Glomerular visceral epithelial cell (primary cell): ENCODE results near the gene WHRN.
A peak's percentile ranks its signal among the peaks of the same experiment; 100 is the strongest.

Experiments
- DNase-seq: peaks from one replicate; pipeline ENCODE4 v3.0.0-alpha.2; 2016; ENCODE audit errors: extremely low spot score

WHRN gene

DNA sequence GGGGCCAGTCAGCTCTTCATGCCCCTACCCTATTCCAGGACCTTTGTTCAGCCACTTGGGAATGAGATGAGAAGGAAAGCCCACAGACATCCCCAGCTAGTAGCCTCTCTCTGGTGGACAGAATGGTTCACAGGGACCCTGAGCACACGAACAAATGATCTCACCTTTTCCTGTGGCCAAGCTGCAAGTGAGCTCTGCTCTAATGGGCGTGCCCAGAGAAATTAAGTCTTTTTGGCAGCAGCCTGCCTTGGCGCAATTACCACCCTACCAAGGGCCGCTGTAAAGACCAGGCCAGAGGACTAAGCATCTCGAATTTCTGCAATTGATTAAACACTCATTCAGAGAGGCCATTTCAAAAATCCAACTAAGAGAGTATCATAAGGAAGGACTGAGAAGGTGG is 56.0 kb downstream of the WHRN start:
- DNase-seq: no peak

DNA sequence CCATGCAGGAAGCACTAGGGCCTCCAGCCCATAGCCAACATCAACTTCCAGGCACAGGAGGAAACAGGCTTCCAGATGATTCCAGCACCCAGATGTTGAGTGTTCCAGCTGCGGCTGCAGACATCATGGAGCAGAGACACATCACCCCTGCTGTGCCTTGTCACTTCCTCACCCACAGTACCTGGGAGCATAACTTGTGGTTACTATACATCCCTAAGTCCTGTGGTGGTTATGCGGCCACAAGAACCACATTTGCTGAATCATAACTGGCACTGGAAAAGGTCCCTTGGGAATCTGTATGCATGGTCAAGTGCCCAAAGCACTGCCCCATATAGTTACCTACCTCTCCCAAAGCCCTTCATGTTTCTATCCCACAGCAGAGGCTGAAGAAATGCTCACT is 56.6 kb downstream of the WHRN start:
- DNase-seq: peak; percentile 88

DNA sequence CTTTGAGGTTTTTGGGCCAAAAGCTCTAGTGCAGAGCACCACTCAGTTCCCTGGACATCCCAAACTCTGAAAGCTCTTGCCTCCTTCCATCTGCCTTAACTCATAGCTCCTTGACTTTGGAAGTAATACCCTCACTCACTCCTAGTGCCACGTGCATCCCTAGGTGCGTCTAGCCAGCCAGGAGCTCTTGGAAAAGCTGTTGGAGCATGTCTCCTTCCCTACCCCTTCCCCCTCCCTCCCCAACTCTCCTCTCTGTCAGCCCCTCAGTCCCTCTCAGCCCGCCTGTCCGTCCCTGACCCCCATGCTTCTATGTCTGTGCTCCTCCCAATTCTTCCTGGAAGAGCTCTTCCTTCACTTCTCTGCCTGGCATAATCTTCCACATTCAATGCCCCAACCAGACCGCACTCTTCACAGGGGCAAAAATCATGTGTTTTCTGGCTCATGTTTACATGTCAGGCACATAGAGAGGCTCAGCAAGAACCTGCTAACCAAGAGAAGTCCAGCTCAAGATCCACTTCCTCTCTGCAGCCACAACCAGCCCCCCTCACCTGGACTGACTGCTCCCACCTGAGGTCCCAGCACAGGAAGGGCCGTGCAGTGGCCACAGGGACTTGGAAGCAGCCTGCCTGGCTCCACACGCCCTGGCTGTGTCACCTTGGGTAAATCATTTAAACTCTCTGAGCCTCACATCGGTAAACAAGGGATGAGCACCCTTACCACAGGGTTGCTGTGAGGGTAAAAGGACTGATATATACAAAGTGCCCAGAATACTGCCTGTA is 58.4 kb downstream of the WHRN start:
- no peak for DNase-seq

DNA sequence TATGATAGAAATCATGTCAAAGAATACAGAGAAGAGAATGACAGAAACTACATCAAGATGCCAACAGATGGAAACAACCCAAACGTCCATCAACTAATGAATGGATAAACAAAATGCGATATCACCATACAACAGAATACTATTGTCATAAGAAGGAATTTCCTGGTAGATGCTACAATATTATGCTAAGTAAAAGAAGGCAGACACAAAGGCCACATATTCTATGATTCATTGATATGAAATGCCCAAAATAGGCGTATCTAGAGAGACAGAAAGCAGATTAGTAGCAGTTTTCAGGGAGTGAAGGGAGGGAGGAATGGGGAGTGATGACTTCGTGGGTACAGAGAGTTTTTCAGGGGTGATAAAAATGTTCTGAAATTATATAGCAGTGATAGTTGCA is 59.2 kb downstream of the WHRN start:
- peak; percentile 11 for DNase-seq

GRCh38 chr9:114445616-114446015 is 59.7 kb downstream of the WHRN start:
- no peak for DNase-seq

- no peak for DNase-seq
Measured at GRCh38 chr9:114442022-114442421, 63.3 kb downstream of the WHRN start.

- no peak for DNase-seq
Measured at GRCh38 chr9:114437401-114437893, 67.8 kb downstream of the WHRN start.

DNA sequence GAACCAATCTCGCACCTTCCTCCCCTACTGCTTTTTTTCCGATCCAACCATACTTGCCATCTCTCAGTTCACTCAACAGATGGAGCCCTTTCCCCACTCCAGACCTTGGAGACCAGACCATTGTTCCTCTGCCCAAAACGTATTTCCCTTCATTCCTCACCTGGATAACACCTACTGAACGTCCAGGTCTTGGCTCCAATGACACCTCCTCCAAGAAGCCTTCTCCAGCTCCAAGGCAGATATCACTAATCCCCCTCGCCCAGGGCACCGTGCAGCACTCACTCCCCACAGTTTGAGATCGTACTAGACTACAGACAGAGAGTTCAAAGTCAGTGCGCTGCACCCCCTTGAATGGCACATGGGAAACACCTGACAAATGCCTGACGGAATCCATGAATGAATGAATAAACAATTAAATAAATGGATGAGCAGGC is 70.4 kb downstream of the WHRN start:
- DNase-seq: peak; percentile 36

DNA sequence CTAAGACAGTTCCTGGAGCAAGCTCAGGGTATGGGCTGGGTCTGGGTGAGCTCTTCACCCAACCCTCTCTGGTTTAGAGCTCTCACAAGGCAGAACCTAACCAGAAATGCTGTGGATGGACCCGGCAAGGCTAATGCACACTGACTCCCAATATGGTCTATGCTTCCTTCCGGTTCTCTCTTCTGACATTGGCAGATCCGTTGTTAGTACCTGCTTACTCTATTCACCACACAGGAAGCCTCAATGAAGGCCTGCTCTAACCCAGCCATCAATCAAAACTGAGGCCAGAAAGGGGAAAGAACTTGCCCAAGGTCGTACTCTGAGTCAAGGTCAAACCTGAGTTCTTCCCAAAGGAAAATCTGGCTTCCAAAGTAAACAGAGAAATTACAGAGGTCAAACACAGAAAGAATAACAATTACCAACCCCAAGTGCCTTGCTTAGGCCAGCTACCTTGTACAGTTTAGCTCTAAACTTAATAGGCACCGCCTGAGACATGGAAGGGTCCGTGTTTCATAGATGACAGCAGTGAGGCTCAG is 71.5 kb downstream of the WHRN start:
- no peak for DNase-seq

DNA sequence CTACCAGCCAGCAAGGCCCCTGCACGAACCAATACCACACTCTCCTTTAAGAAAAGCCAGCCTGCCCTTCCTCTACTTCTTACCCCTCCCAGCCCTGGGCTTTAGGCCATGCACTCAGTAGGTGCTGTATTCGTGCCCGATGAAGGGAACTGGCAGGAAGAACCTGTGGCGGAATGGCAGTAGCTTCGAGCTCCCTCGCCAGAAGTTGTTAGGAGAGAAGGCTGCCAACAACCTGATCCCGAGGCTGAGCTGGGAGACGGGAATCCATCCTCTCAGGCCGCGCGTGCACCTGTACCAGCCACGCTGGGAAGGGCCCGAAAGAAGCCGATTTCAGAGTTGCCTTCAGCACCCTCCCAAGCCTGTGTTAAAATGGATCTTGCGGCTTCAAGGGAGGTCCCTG is 72.2 kb downstream of the WHRN start:
- no peak for DNase-seq

- DNase-seq: no peak
Measured at GRCh38 chr9:114432323-114433067, 72.8 kb downstream of the WHRN start.

DNA sequence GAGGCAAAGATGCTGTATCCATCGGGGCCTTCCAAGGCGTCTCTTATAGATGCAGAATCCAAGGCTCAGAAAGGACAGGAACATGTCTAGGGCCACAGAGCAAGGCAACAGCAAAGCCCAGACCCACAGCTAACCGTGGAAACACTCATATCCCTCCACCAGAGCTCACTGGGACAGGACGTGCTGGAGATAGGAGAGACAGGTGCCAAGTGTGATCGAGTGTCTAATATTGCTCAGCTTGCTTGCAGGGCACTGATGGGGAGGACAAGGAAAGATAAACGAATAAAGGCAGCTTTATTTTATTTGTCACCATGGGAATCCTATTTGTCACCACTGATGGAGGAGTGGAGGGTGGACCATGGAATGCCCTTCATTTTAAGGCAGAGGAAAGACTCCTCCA is 73.5 kb downstream of the WHRN start:
- no peak for DNase-seq

DNA sequence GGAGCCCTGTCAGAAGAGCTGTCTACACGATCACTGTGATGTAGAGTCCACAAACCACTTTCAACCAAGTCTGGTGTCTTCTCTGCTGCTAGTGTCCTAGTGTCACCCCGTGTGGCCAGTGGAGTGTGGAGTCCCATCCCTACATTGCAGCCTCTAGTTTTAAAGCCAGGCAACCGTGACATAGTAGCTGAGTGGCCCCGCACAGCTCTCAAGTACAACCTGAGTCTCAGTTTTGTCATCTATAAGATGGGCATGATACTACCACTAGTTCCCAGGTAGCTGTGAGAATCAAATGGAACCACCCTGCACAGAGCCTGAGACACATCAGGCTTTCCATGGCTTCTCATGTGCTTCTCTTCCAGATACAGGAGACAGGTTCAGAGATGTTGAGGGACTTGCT is 74.3 kb downstream of the WHRN start:
- no peak for DNase-seq

DNA sequence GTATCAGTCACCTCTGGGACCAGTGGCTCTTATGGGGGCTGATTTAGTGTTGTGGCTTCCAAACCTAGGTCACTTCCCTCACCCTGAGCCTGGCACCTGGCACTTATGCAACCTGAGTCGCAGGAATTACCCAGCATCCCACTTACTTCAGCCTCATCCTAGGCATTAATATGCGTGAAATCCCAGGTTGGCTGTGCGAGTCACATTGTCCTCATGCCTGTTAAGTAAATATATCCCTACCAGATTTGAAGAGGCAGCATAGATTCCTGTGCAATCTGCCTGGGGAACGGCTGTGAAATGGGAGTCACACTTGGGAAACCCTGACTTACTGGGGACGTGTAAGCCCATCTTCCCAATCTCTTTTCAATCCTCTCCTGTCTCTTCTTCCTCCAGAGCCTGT is 74.8 kb downstream of the WHRN start:
- DNase-seq: no peak

- no peak for DNase-seq
Measured at GRCh38 chr9:114429488-114429887, 75.8 kb downstream of the WHRN start.

- DNase-seq: no peak
Measured at GRCh38 chr9:114428466-114428865, 76.8 kb downstream of the WHRN start.

GRCh38 chr9:114427644-114428043 is 77.6 kb downstream of the WHRN start:
- DNase-seq: no peak

DNA sequence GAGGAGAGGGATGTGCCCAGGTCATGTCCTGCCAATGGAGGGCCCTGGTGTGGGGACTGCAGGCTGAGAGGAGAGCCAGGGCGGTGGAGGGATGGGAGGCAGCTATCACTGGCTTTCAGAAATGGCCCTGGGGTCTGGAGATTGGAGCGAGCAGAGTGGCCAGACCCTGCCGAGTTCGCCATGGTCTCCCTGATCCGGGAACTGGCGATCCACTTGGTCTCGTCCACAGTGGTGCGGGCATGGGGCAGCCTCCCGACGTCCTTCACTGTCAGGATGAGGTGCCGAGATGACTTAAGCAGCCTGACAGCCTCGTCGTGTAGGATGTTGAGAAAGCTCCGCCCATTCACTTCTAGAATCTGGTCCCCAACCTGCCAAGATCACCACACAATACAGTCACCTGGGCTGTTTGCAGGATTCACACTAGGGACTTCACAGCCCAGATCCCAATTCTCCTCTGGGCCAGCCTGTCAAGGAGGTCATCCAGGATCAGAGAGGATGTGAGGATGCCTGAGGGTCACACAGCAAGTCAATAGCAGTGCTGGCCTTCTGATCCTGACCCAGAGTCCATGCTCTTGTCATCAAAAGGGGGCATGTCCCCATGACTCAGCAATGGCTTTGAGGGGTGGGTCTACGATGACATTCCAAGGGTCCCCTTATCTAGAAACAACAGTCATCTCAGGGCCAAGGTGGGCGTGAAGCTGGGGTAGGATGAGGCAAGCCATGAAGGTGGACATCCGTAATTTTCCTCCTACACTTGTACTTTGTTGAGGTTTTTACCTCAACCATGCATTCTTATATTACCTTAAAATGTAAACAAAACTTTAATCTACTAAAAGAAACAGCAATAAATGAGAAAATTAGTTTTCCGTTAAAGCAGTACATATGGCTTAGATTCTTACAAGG is 79.0 kb downstream of the WHRN start:
- no peak for DNase-seq

- DNase-seq: no peak
Measured at GRCh38 chr9:114425126-114425525, 80.1 kb downstream of the WHRN start.

DNA sequence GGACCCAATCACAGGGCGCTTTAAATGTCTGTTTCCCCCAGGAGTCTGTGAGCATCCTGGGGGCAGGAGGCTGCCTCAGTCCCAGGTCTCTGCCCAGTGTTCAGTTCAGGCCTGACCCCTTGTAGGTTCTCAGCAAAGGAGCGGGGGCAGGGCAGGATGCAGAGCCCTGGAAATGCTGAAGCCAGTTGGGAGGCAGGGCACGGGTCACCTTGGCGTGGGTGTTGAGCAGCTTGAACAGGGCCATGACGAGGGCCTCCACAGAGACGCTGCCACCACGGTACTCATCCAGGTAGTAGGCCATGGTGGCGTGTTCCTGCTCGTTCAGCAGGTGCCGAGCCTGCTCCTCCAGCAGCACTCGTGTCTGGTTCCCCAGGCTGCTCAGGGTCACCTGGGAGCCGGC is 81.1 kb downstream of the WHRN start:
- no peak for DNase-seq

- DNase-seq: no peak
Measured at GRCh38 chr9:114423181-114423580, 82.1 kb downstream of the WHRN start.

- DNase-seq: no peak
Measured at GRCh38 chr9:114421147-114421546, 84.1 kb downstream of the WHRN start.
